GM19463 (cell line): Measurements from ENCODE around the gene PRMT9.

Experiments used
- ATAC-seq: cut with Tn5 transposase; IDR thresholded peaks from one replicate; pipeline ENCODE4 v1.9.1; 2021; ENCODE audit warnings: mild to moderate bottlenecking, moderate library complexity; ENCODE audit not compliant: unreplicated experiment

The PRMT9 gene

GRCh38 chr4:147625733-147626132, 58.2 kb downstream of the PRMT9 start:
- no peak for ATAC-seq

- ATAC-seq: no peak
Observed at GRCh38 chr4:147620315-147620714, 63.6 kb downstream of the PRMT9 start.

GRCh38 chr4:147617841-147618691, 65.9 kb downstream of the PRMT9 start:
- ATAC-seq: peak; percentile 5

- peak; percentile 99 for ATAC-seq
Observed at GRCh38 chr4:147617173-147617840, 66.7 kb downstream of the PRMT9 start, which contains the start of gene TMEM184C. TMEM184C (plus strand) TSS chr4:147617397; CDS start chr4:147617957, 560 bp downstream.

- peak; percentile 3 for ATAC-seq
Observed at GRCh38 chr4:147616849-147617172, 67.2 kb downstream of the PRMT9 start.

- no peak for ATAC-seq
Observed at GRCh38 chr4:147610686-147611085, 73.3 kb downstream of the PRMT9 start.

- no peak for ATAC-seq
Observed at GRCh38 chr4:147607471-147607870, 76.5 kb downstream of the PRMT9 start.

GRCh38 chr4:147605499-147605898, 78.5 kb downstream of the PRMT9 start:
- ATAC-seq: no peak

GRCh38 chr4:147599769-147600168, 84.2 kb downstream of the PRMT9 start:
- no peak for ATAC-seq

- no peak for ATAC-seq
Observed at GRCh38 chr4:147599206-147599605, 84.8 kb downstream of the PRMT9 start.

GRCh38 chr4:147597561-147597960, 86.4 kb downstream of the PRMT9 start:
- ATAC-seq: no peak

- ATAC-seq: no peak
Observed at GRCh38 chr4:147596981-147597380, 87.0 kb downstream of the PRMT9 start.

GRCh38 chr4:147596377-147596776, 87.6 kb downstream of the PRMT9 start:
- no peak for ATAC-seq

GRCh38 chr4:147594578-147594977, 89.4 kb downstream of the PRMT9 start:
- ATAC-seq: no peak

- no peak for ATAC-seq
Observed at GRCh38 chr4:147594107-147594506, 89.9 kb downstream of the PRMT9 start.

- no peak for ATAC-seq
Observed at GRCh38 chr4:147591106-147591505, 92.9 kb downstream of the PRMT9 start.

GRCh38 chr4:147590249-147590920, 93.6 kb downstream of the PRMT9 start:
- peak; percentile 52 for ATAC-seq

GRCh38 chr4:147589586-147589985, 94.4 kb downstream of the PRMT9 start:
- no peak for ATAC-seq
